DND-41 (cell line): ENCODE results near the gene TDP2.

ENCODE experiments used
- ATAC-seq: fragments of 200-7000 bp; cut with Tn5 transposase; 3 replicates; pipeline ENCODE4 v1.9.1; 2021; ENCODE audit warnings: low read depth; ENCODE audit not compliant: insufficient read depth
- DNase-seq: peaks from one replicate; pipeline ENCODE4 v3.0.0-alpha.2; 2020
- H2AFZ ChIP-seq: 2 replicates; pipeline ENCODE4 v1.6.0; 2012; ENCODE audit warnings: low read depth, low read length
- H3K27ac ChIP-seq: 2 replicates; pipeline ENCODE4 v1.5.1; 2012; ENCODE audit warnings: low read length, inconsistent platforms
- H3K27me3 ChIP-seq: fragments of 200-600 bp; sonication (generic); 2 replicates; pipeline ENCODE4 v1.6.0; 2012; ENCODE audit warnings: low read length, mild to moderate bottlenecking, inconsistent platforms; ENCODE audit not compliant: insufficient read depth, poor library complexity
- H3K36me3 ChIP-seq: 2 replicates; pipeline ENCODE4 v1.5.1; 2012; ENCODE audit warnings: low read length, inconsistent platforms; ENCODE audit not compliant: insufficient read depth
- H3K4me1 ChIP-seq: 2 replicates; pipeline ENCODE4 v1.5.1; 2012; ENCODE audit warnings: mild to moderate bottlenecking, low read length; ENCODE audit not compliant: insufficient read depth
- H3K4me2 ChIP-seq: 2 replicates; pipeline ENCODE4 v1.6.0; 2012; ENCODE audit warnings: mild to moderate bottlenecking, moderate library complexity, low read length, inconsistent platforms; ENCODE audit not compliant: insufficient read depth
- H3K4me3 ChIP-seq, 2 experiments: fragments of 200-600 bp in 1 of 2; shearing (Covaris generic) in 1 of 2; 2 replicates each; pipeline ENCODE4 v1.5.1; 2012 to 2016; ENCODE audit warnings: inconsistent platforms in 2 of 2, low read length in 2 of 2, mild to moderate bottlenecking in 2 of 2, low read depth in 1 of 2, moderate library complexity in 1 of 2
- H3K79me2 ChIP-seq: 2 replicates; pipeline ENCODE4 v1.6.0; 2012; ENCODE audit warnings: low read length, inconsistent platforms; ENCODE audit not compliant: insufficient read depth
- H3K9ac ChIP-seq: 2 replicates; pipeline ENCODE4 v1.6.0; 2012; ENCODE audit warnings: low read depth, mild to moderate bottlenecking, inconsistent platforms, low read length, moderate library complexity
- H3K9me3 ChIP-seq: 2 replicates; pipeline ENCODE4 v1.5.1; 2012; ENCODE audit warnings: low read length, moderate library complexity, mild to moderate bottlenecking, inconsistent platforms; ENCODE audit not compliant: insufficient read depth, severe bottlenecking
- H4K20me1 ChIP-seq: 2 replicates; pipeline ENCODE4 v1.6.0; 2012; ENCODE audit warnings: low read length; ENCODE audit not compliant: insufficient read depth
- CTCF ChIP-seq: IDR thresholded peaks from 2 replicates; pipeline ENCODE4 v1.5.1; 2012; ENCODE audit warnings: borderline replicate concordance, low read length, moderate library complexity, mild to moderate bottlenecking; ENCODE audit not compliant: poor library complexity, severe bottlenecking; ENCODE audit errors: extremely low read depth
- EZH2 ChIP-seq: IDR thresholded peaks from 3 replicates; pipeline ENCODE4 v1.6.1; 2012; ENCODE audit warnings: borderline replicate concordance, low read depth, mild to moderate bottlenecking, moderate library complexity, low read length, inconsistent platforms; ENCODE audit not compliant: severe bottlenecking

TDP2 gene

DNA sequence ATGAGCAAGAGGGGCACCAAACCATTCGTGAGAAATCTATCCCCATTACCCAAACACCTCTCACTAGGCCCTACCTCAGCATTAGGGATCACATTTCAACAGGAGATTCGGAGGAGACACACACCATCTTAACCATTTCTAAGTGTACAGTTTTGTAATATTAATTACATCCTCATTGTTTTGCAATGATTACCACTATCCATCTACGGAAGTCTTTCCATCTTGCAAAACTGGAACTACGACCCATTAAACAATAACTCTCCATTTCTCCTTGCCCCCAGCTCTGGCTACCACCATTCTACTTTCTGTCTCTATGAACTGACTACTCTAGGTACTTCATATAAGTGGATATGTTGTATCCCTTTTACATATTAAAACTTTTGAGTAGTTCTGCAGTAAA lies 20.2 kb upstream of the TDP2 start:
- no peak overlapping the region for H2AFZ ChIP-seq
- TF ChIP-seq CTCF (no peak), EZH2 (no peak)
- peaks cover 3% of the 10 kb centered on the region; the same call in 1 of the 2 replicates for H3K36me3 ChIP-seq
- H3K79me2 ChIP-seq = no peaks in the 10 kb centered on the region
- H3K4me2 ChIP-seq = no peak overlapping the region
- DNase-seq (no peak), ATAC-seq (no peak)
- H3K27ac ChIP-seq = no peak overlapping the region
- H3K4me1 ChIP-seq = no peaks in the 10 kb centered on the region
- H3K9me3 ChIP-seq = no peaks in the 10 kb centered on the region
- no peak overlapping the region for H3K4me3 ChIP-seq
- H4K20me1 ChIP-seq = no peaks in the 10 kb centered on the region
- H3K9ac ChIP-seq = no peak overlapping the region
- no peaks in the 10 kb centered on the region for H3K27me3 ChIP-seq

GRCh38 chr6:24686408-24686807 lies 19.7 kb upstream of the TDP2 start:
- no peak overlapping the region for H3K27ac ChIP-seq
- H3K27me3 ChIP-seq = no peaks in the 10 kb centered on the region
- H4K20me1 ChIP-seq = no peaks in the 10 kb centered on the region
- H3K9ac ChIP-seq = no peak overlapping the region
- DNase-seq (no peak), ATAC-seq (no peak)
- H3K4me1 ChIP-seq = no peaks in the 10 kb centered on the region
- H3K4me3 ChIP-seq = no peak overlapping the region
- H2AFZ ChIP-seq = no peak overlapping the region
- H3K79me2 ChIP-seq = no peaks in the 10 kb centered on the region
- TF ChIP-seq CTCF (no peak), EZH2 (no peak)
- peaks cover 3% of the 10 kb centered on the region; the same call in 1 of the 2 replicates for H3K36me3 ChIP-seq
- no peak overlapping the region for H3K4me2 ChIP-seq
- no peaks in the 10 kb centered on the region for H3K9me3 ChIP-seq

DNA sequence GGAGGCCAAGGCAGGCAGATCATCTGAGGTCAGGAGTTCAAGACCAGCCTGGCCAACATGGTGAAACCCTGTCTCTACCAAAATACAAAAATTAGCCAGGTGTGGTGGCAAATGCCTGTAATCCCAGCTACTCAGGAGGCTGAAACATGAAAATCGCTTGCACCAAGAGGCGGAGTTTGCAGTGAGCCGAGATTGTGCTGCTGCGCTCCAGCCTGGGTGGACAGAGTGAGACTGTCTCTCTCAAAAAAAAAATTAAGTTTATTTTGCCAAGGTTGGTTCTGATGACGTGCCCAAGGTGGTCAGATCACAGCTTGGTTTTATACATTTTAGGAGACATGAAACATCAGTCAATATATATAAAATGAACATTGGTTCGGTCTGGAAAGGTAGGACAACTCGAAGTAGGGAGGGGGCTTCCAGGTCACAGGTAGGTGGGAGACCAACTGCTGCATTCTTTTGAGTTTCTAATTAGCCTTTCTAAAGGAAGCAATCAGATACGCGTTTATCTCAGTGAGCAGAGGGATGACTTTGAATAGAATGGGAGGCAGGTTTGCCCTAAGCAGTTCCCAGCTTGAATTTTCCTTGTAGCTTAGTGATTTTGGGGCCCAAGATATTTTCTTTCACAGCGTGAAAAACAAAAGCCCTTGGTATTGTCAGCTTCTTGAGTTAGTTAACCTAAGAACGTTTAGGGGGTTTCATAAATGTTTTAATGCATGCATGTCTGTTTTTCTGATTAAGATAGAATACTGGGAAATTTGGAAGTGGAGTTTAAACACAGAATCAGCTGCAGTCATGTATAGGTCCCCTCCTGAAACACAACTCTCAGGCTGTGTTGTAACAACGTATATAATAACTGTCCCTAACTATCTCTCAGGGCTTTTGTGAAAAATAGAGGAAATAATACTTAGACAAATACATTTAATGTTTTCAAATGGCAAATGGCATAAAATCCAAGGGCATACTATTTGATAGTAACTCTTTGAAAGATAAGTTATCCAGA lies 16.9 kb upstream of the TDP2 start:
- Histone ChIP-seq H3K36me3 (peaks cover 3% of the 10 kb centered on the region; the same call in 1 of the 2 replicates), H4K20me1 (no peaks in the 10 kb centered on the region), H3K4me1 (no peaks in the 10 kb centered on the region), H3K79me2 (no peaks in the 10 kb centered on the region), H3K27ac (no peak overlapping the region), H3K9me3 (no peaks in the 10 kb centered on the region), H2AFZ (no peak overlapping the region), H3K27me3 (no peaks in the 10 kb centered on the region), H3K4me3 (no peak overlapping the region), H3K9ac (no peak overlapping the region), H3K4me2 (no peak overlapping the region)
- TF ChIP-seq CTCF (no peak), EZH2 (no peak)
- DNase-seq = no peak
- no peak for ATAC-seq
